VCaP (cell line): Measurements from ENCODE around the gene PPP4R3A.

Experiments used
- H3K27ac ChIP-seq: fragments of 450-650 bp; 2 replicates; pipeline ENCODE4 v1.5.1; 2017
- CTCF ChIP-seq: fragments of 450-650 bp; conservative IDR thresholded peaks from 2 replicates; pipeline ENCODE4 v1.5.1; 2017; ENCODE audit warnings: mild to moderate bottlenecking, moderate library complexity

PPP4R3A gene

GRCh38 chr14:91482263-91483013 is 27.7 kb downstream of the PPP4R3A start:
- no peak overlapping the region for H3K27ac ChIP-seq
- TF ChIP-seq CTCF = no peak

- H3K27ac ChIP-seq = no peak overlapping the region
- TF ChIP-seq CTCF = no peak
These were observed 32.7 kb downstream of the PPP4R3A start for GRCh38 chr14:91477388-91477787.

- no peak for TF ChIP-seq CTCF
- no peak overlapping the region for H3K27ac ChIP-seq
These were observed 37.1 kb downstream of the PPP4R3A start for GRCh38 chr14:91473046-91473445.

GRCh38 chr14:91470216-91470615 is 39.9 kb downstream of the PPP4R3A start:
- no peak for TF ChIP-seq CTCF
- no peak overlapping the region for H3K27ac ChIP-seq

GRCh38 chr14:91466192-91466591 is 43.9 kb downstream of the PPP4R3A start:
- TF ChIP-seq CTCF = no peak
- peak overlapping the region; percentile 64 for H3K27ac ChIP-seq

GRCh38 chr14:91464615-91465205 is 45.4 kb downstream of the PPP4R3A start:
- peak overlapping the region; percentile 64 for H3K27ac ChIP-seq
- no peak for TF ChIP-seq CTCF

- TF ChIP-seq CTCF = no peak
- no peak overlapping the region for H3K27ac ChIP-seq
These were observed 51.5 kb downstream of the PPP4R3A start for GRCh38 chr14:91458612-91459011.
